OCI-LY7 (cell line): ENCODE data around the gene WDR82. TPM values are rescaled to one million over a fixed set of nuclear protein-coding genes. Genes with fewer than 3 reads are reported as not detected.
"Not testable (repeated sequence)": the region's sequence is repeated elsewhere in the genome, so short reads cannot be mapped to it uniquely, and the experiment has no call there.

ENCODE experiments used
- BruUV-seq: library from RNA; stranded (reverse); fragments of 400-500 nt; replicated peaks from 2 replicates; lab custom pipeline; 2021; lab: Mats Ljungman, UMichigan
- CTCF ChIA-PET: fragments of 300-600 bp; sonication (Branson Sonifier 250); formaldehyde crosslinking; loops from one replicate; lab custom pipeline; 2022; ENCODE audit warnings: antibody characterized with exemption; ENCODE audit not compliant: unreplicated experiment; lab: Charles Lee
- POLR2A ChIA-PET: fragments of 300-600 bp; sonication (Branson Sonifier 250); formaldehyde crosslinking; loops from one replicate; lab custom pipeline; 2022; ENCODE audit warnings: antibody characterized with exemption; lab: Charles Lee
- DNase-seq: peaks from one replicate; pipeline ENCODE4 v3.0.0-alpha.2; 2015; ENCODE audit warnings: low spot score
- H2AFZ ChIP-seq: fragments of 200-600 bp; sonication (generic), shearing (Covaris generic); 2 replicates; pipeline ENCODE4 v1.6.1; 2014; ENCODE audit warnings: mild to moderate bottlenecking, antibody characterized with exemption, low read length, moderate library complexity
- H3K27ac ChIP-seq: fragments of 200-600 bp; sonication (generic); 2 replicates; pipeline ENCODE4 v1.5.1; 2014; ENCODE audit warnings: mixed run types, low read depth, mild to moderate bottlenecking, moderate library complexity, low read length, inconsistent platforms; ENCODE audit not compliant: poor library complexity, severe bottlenecking
- H3K36me3 ChIP-seq: fragments of 200-600 bp; sonication (generic); 2 replicates; pipeline ENCODE4 v1.6.1; 2014; ENCODE audit warnings: mild to moderate bottlenecking, antibody characterized with exemption, low read length, moderate library complexity, mixed read lengths; ENCODE audit not compliant: insufficient read depth
- H3K4me1 ChIP-seq: fragments of 200-600 bp; sonication (generic); 2 replicates; pipeline ENCODE4 v1.5.1; 2014; ENCODE audit warnings: mild to moderate bottlenecking, low read length; ENCODE audit not compliant: insufficient read depth, poor library complexity, severe bottlenecking
- H3K4me2 ChIP-seq: fragments of 200-600 bp; sonication (generic); 2 replicates; pipeline ENCODE4 v1.6.1; 2014; ENCODE audit warnings: mild to moderate bottlenecking, low read length
- H3K4me3 ChIP-seq: fragments of 200-600 bp; sonication (generic); 2 replicates; pipeline ENCODE4 v1.5.1; 2014; ENCODE audit warnings: mild to moderate bottlenecking, low read depth, low read length; ENCODE audit not compliant: poor library complexity, severe bottlenecking
- H3K79me2 ChIP-seq: fragments of 200-600 bp; sonication (generic); 2 replicates; pipeline ENCODE4 v1.6.1; 2016; ENCODE audit warnings: low read depth, mild to moderate bottlenecking, low read length, moderate library complexity, mixed read lengths; ENCODE audit not compliant: insufficient read depth
- H3K9me2 ChIP-seq: fragments of 200-600 bp; sonication (generic); 2 replicates; pipeline ENCODE4 v1.6.1; 2016; ENCODE audit warnings: mild to moderate bottlenecking, low read length, mixed read lengths; ENCODE audit not compliant: insufficient read depth
- H3K9me3 ChIP-seq: fragments of 200-600 bp; sonication (generic); 2 replicates; pipeline ENCODE4 v1.6.1; 2014; ENCODE audit warnings: mild to moderate bottlenecking, mixed run types, low read length, mixed read lengths
- H4K20me1 ChIP-seq: fragments of 200-600 bp; sonication (generic); 2 replicates; pipeline ENCODE4 v1.6.1; 2014; ENCODE audit warnings: mild to moderate bottlenecking, antibody characterized with exemption, low read length, moderate library complexity, mixed read lengths; ENCODE audit not compliant: insufficient read depth
- CTCF ChIP-seq: fragments of 200-600 bp; sonication (generic); conservative IDR thresholded peaks from 2 replicates; pipeline ENCODE4 v1.5.1; 2014; ENCODE audit warnings: mild to moderate bottlenecking, antibody characterized with exemption, low read length, moderate library complexity, mixed read lengths
- EZH2phosphoT487 ChIP-seq: fragments of 200-600 bp; sonication (generic); IDR thresholded peaks from 2 replicates; pipeline ENCODE4 v1.6.1; 2018; ENCODE audit warnings: low read depth, borderline replicate concordance, mild to moderate bottlenecking, mixed run types, antibody characterized with exemption, low read length, moderate library complexity, mixed read lengths
- intact Hi-C: fragments of 100-400 bp; cut with micrococcal nuclease; formaldehyde crosslinking; loops from one replicate; pipeline ENCODE4 v1.10.0; 2022; ENCODE audit not compliant: unreplicated experiment
- total RNA-seq, 2 experiments: library from RNA; depleted of rRNA in 1 of 2; stranded (reverse); fragments of >200 nt in 1 of 2; shearing (Covaris generic) in 1 of 2; gene quantifications; 2 replicates each; pipeline ENCODE4 v1.2.3, GENCODE V29; 2014 to 2022

The WDR82 gene
- total RNA-seq, 2 experiments from 2014 or later: 38.5 to 67.9 TPM

- DNase-seq: no peak
- H3K4me3 ChIP-seq: no peak overlapping the region
- H4K20me1 ChIP-seq: no peaks in the 10 kb centered on the region
- peaks cover 13% of the 10 kb centered on the region; the same call in 1 of the 2 replicates for H3K79me2 ChIP-seq
- H3K36me3 ChIP-seq: peaks cover 8% of the 10 kb centered on the region; the same call in 1 of the 2 replicates
- no peak overlapping the region for H2AFZ ChIP-seq
- H3K9me2 ChIP-seq: no peaks in the 10 kb centered on the region
- POLR2A ChIA-PET: interaction anchor here (0.5 to 1.4 kb wide), 7 partner anchors 9 to 180 kb away, joined by 3 to 7 read pairs (median 4); partner anchors contain the start of gene TWF2
- H3K4me2 ChIP-seq: peak overlapping the region; percentile 81; the same call in 1 of the 2 replicates
- no peak overlapping the region for H3K27ac ChIP-seq
- H3K9me3 ChIP-seq: no peaks in the 10 kb centered on the region
- intact Hi-C loops: no loop called here
- H3K4me1 ChIP-seq: peaks cover 21% of the 10 kb centered on the region
- BruUV-seq: no TSS peak
- CTCF ChIA-PET: interaction anchor here (0.9 to 1.1 kb wide), 3 partner anchors 10 to 96 kb away, joined by 4 read pairs; partner anchors contain the start of gene WDR82
- TF ChIP-seq CTCF (no peak), EZH2phosphoT487 (no peak)
Measured at GRCh38 chr3:52289338-52289746, 10.9 kb upstream of the WDR82 start.

- Histone ChIP-seq H3K4me1 (peaks cover 21% of the 10 kb centered on the region), H4K20me1 (no peaks in the 10 kb centered on the region), H3K27ac (peak overlapping the region; percentile 95), H3K36me3 (peaks cover 8% of the 10 kb centered on the region; the same call in 1 of the 2 replicates), H3K9me2 (no peaks in the 10 kb centered on the region), H3K9me3 (no peaks in the 10 kb centered on the region), H3K4me2 (peak overlapping the region; percentile 81), H2AFZ (no peak overlapping the region), H3K4me3 (peak overlapping the region; percentile 83), H3K79me2 (peaks cover 13% of the 10 kb centered on the region; the same call in 1 of the 2 replicates)
- ChIA-PET CTCF (interaction anchor here (0.9 to 1.1 kb wide), 3 partner anchors 10 to 96 kb away, joined by 4 read pairs; partner anchors contain the start of gene WDR82), POLR2A (interaction anchor here (0.6 to 2.4 kb wide), 9 partner anchors 8 to 63 kb away, joined by 3 to 7 read pairs (median 4); partner anchors contain the start of genes TLR9 and TWF2)
- TF ChIP-seq EZH2phosphoT487 (no peak), CTCF (no peak)
- BruUV-seq: no TSS peak
- intact Hi-C loops: no loop called here
- DNase-seq: no peak
Measured at GRCh38 chr3:52288674-52289073, 10.2 kb upstream of the WDR82 start.

GRCh38 chr3:52286777-52287110, 8.3 kb upstream of the WDR82 start:
- POLR2A ChIA-PET: interaction anchor here (1.2 to 2.4 kb wide), 3 partner anchors 8 to 62 kb away, joined by 5 to 8 read pairs (median 6); partner anchors contain the start of genes TLR9 and WDR82
- CTCF ChIA-PET: no interaction called here
- H4K20me1 ChIP-seq: no peaks in the 10 kb centered on the region
- no peak for TF ChIP-seq EZH2phosphoT487
- TF ChIP-seq CTCF: no peak
- no peak for DNase-seq
- no peak overlapping the region for H2AFZ ChIP-seq
- peaks cover 13% of the 10 kb centered on the region; the same call in 1 of the 2 replicates for H3K79me2 ChIP-seq
- H3K27ac ChIP-seq: peak overlapping the region; percentile 95
- intact Hi-C loops: no loop called here
- peak overlapping the region; percentile 83 for H3K4me3 ChIP-seq
- H3K9me3 ChIP-seq: no peaks in the 10 kb centered on the region
- no peaks in the 10 kb centered on the region for H3K9me2 ChIP-seq
- peaks cover 4% of the 10 kb centered on the region; the same call in 1 of the 2 replicates for H3K36me3 ChIP-seq
- no TSS peak for BruUV-seq
- H3K4me1 ChIP-seq: peaks cover 21% of the 10 kb centered on the region
- peak overlapping the region; percentile 81 for H3K4me2 ChIP-seq

- CTCF ChIA-PET, H3K36me3 ChIP-seq, H2AFZ ChIP-seq, H3K27ac ChIP-seq, H3K4me3 ChIP-seq, H3K9me3 ChIP-seq, intact Hi-C loops, DNase-seq, BruUV-seq, H3K9me2 ChIP-seq, H4K20me1 ChIP-seq, H3K4me2 ChIP-seq: not testable (repeated sequence)
- peaks cover 13% of the 10 kb centered on the region; the same call in 1 of the 2 replicates for H3K79me2 ChIP-seq
- peaks cover 27% of the 10 kb centered on the region for H3K4me1 ChIP-seq
- POLR2A ChIA-PET: interaction anchor here (1.3 kb wide), 1 partner anchor 59 kb away, joined by 3 read pairs; no protein-coding TSS in a partner anchor
Measured at GRCh38 chr3:52284051-52284450, 5.6 kb upstream of the WDR82 start.
